SK-N-SH treated with all-trans-retinoic acid at 6 μM for 48 hours (cell line): ENCODE measurements around the gene PEX10.

Experiments
- ATAC-seq: fragments of 200-7000 bp; cut with Tn5 transposase; 3 replicates; pipeline ENCODE4 v1.9.1; 2020; ENCODE audit warnings: mild to moderate bottlenecking, moderate library complexity
- ARNTL ChIP-seq: fragments of 450-650 bp; formaldehyde crosslinking; IDR thresholded peaks from 2 replicates; pipeline ENCODE4 v1.5.0; 2020; ENCODE audit warnings: low read depth, mild to moderate bottlenecking, moderate library complexity, borderline replicate concordance
- BACH2 ChIP-seq: fragments of 250-450 bp; sonication (Bioruptor Pico); IDR thresholded peaks from 2 replicates; pipeline ENCODE4 v1.9.0; 2021; ENCODE audit warnings: mild to moderate bottlenecking, borderline replicate concordance
- CSDC2 ChIP-seq: fragments of 250-450 bp; sonication (Bioruptor Pico); IDR thresholded peaks from 2 replicates; pipeline ENCODE4 v1.5.0; 2020; ENCODE audit warnings: mild to moderate bottlenecking, moderate library complexity
- ESRRG ChIP-seq: fragments of 250-450 bp; sonication (Bioruptor Pico); IDR thresholded peaks from 2 replicates; pipeline ENCODE4 v1.6.1; 2021; ENCODE audit warnings: mild to moderate bottlenecking
- GLIS3 ChIP-seq: fragments of 250-450 bp; sonication (Bioruptor Pico); IDR thresholded peaks from 2 replicates; pipeline ENCODE4 v1.5.0; 2020; ENCODE audit warnings: mild to moderate bottlenecking, moderate library complexity
- ISL1 ChIP-seq: fragments of 250-450 bp; sonication (Bioruptor Pico); IDR thresholded peaks from 2 replicates; pipeline ENCODE4 v2.1.2; 2022; ENCODE audit warnings: mild to moderate bottlenecking, moderate library complexity
- OSR1 ChIP-seq: fragments of 250-450 bp; sonication (Bioruptor Pico); IDR thresholded peaks from 2 replicates; pipeline ENCODE4 v1.8.0; 2022; ENCODE audit warnings: moderate library complexity, mild to moderate bottlenecking, inconsistent platforms
- PPARA ChIP-seq: fragments of 250-450 bp; sonication (Bioruptor Pico); IDR thresholded peaks from 2 replicates; pipeline ENCODE4 v1.5.0; 2020; ENCODE audit warnings: mild to moderate bottlenecking, borderline replicate concordance
- RARB ChIP-seq: fragments of 250-450 bp; sonication (Bioruptor Pico); IDR thresholded peaks from 2 replicates; pipeline ENCODE4 v1.8.0; 2021; ENCODE audit warnings: mild to moderate bottlenecking, moderate library complexity
- SNAI2 ChIP-seq: fragments of 250-450 bp; sonication (Bioruptor Pico); IDR thresholded peaks from 2 replicates; pipeline ENCODE4 v1.5.0; 2020; ENCODE audit warnings: mild to moderate bottlenecking, moderate library complexity
- TCF4 ChIP-seq: fragments of 250-450 bp; sonication (Bioruptor Pico); IDR thresholded peaks from 2 replicates; pipeline ENCODE4 v1.8.0; 2021; ENCODE audit warnings: mild to moderate bottlenecking, moderate library complexity, borderline replicate concordance
- TOX ChIP-seq: fragments of 250-450 bp; sonication (Bioruptor Pico); IDR thresholded peaks from 2 replicates; pipeline ENCODE4 v1.8.0; 2021; ENCODE audit warnings: mild to moderate bottlenecking, moderate library complexity, borderline replicate concordance
- ZC3H10 ChIP-seq: fragments of 250-450 bp; sonication (Bioruptor Pico); IDR thresholded peaks from 2 replicates; pipeline ENCODE4 v1.5.1; 2021; ENCODE audit warnings: mild to moderate bottlenecking, moderate library complexity
- ZFP3 ChIP-seq: fragments of 250-450 bp; sonication (Bioruptor Pico); IDR thresholded peaks from 2 replicates; pipeline ENCODE4 v1.5.0; 2020; ENCODE audit warnings: mild to moderate bottlenecking, moderate library complexity
- ZFP30 ChIP-seq: fragments of 450-650 bp; formaldehyde crosslinking; IDR thresholded peaks from 2 replicates; pipeline ENCODE4 v1.5.0; 2022; ENCODE audit warnings: mild to moderate bottlenecking, moderate library complexity
- ZNF565 ChIP-seq: fragments of 450-650 bp; formaldehyde crosslinking; conservative IDR thresholded peaks from 2 replicates; pipeline ENCODE4 v1.5.0; 2020; ENCODE audit warnings: low read depth, mild to moderate bottlenecking, moderate library complexity
- ZNF70 ChIP-seq: fragments of 450-650 bp; formaldehyde crosslinking; IDR thresholded peaks from 2 replicates; pipeline ENCODE4 v1.5.0; 2020; ENCODE audit warnings: mild to moderate bottlenecking, moderate library complexity
- ZNF8 ChIP-seq: fragments of 450-650 bp; formaldehyde crosslinking; IDR thresholded peaks from 2 replicates; pipeline ENCODE4 v1.5.0; 2020; ENCODE audit warnings: mild to moderate bottlenecking, moderate library complexity
- TF ChIP-seq, protein P1 (sequence below): fragments of 250-450 bp; sonication (Bioruptor Pico); IDR thresholded peaks from 2 replicates; pipeline ENCODE4 v1.5.1; 2020; ENCODE audit warnings: low read depth, mild to moderate bottlenecking, moderate library complexity
- TF ChIP-seq, protein P2 (sequence below): fragments of 250-450 bp; sonication (Bioruptor Pico); IDR thresholded peaks from 2 replicates; pipeline ENCODE4 v1.8.0; 2021; ENCODE audit warnings: low read depth, mild to moderate bottlenecking, moderate library complexity, borderline replicate concordance
- TF ChIP-seq, protein P3 (sequence below): fragments of 250-450 bp; sonication (Bioruptor Pico); IDR thresholded peaks from 2 replicates; pipeline ENCODE4 v1.8.0; 2020; ENCODE audit warnings: mild to moderate bottlenecking, moderate library complexity, borderline replicate concordance
- TF ChIP-seq, protein P4 (sequence below): fragments of 250-450 bp; sonication (Bioruptor Pico); IDR thresholded peaks from 2 replicates; pipeline ENCODE4 v1.5.0; 2020; ENCODE audit warnings: mild to moderate bottlenecking, moderate library complexity

Gene PEX10

DNA sequence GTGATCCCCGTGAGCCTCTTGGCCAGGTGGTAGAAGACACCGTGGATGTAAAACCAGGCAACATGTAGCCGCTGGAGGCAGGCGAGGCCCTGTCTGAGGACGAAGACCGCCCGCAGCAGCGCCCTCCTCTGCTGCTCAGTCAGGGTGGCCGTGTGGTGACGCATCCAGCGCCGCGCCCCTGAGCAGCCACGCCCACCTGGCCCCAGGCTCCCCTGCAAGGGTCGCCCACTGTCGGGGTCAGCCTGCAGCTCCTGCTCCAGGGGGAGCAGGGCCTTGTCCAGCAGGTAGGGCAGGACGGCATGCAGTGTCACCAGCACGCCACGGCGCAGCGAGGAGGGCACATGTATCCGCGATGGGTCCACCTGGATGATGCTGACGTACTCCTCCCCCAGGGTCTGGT, 3.9 kb downstream of the PEX10 start:
- no peak for ATAC-seq
- TF ChIP-seq ISL1 (CRISPR knock-in tag): no peak
- no peak for TF ChIP-seq BACH2
- no peak for TF ChIP-seq GLIS3 (CRISPR knock-in tag)
- TF ChIP-seq ZC3H10 (CRISPR knock-in tag): no peak
- TF ChIP-seq SNAI2: no peak
- no peak for TF ChIP-seq OSR1 (CRISPR knock-in tag)
- TF ChIP-seq TOX (CRISPR knock-in tag): no peak
- TF ChIP-seq, protein P1, sequence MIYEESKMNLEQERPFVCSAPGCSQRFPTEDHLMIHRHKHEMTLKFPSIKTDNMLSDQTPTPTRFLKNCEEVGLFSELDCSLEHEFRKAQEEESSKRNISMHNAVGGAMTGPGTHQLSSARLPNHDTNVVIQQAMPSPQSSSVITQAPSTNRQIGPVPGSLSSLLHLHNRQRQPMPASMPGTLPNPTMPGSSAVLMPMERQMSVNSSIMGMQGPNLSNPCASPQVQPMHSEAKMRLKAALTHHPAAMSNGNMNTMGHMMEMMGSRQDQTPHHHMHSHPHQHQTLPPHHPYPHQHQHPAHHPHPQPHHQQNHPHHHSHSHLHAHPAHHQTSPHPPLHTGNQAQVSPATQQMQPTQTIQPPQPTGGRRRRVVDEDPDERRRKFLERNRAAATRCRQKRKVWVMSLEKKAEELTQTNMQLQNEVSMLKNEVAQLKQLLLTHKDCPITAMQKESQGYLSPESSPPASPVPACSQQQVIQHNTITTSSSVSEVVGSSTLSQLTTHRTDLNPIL (CRISPR knock-in tag): no peak
- no peak for TF ChIP-seq ZNF565 (CRISPR knock-in tag)
- no peak for TF ChIP-seq ZNF70 (CRISPR knock-in tag)
- TF ChIP-seq ZNF8 (CRISPR knock-in tag): no peak
- TF ChIP-seq, protein P2, sequence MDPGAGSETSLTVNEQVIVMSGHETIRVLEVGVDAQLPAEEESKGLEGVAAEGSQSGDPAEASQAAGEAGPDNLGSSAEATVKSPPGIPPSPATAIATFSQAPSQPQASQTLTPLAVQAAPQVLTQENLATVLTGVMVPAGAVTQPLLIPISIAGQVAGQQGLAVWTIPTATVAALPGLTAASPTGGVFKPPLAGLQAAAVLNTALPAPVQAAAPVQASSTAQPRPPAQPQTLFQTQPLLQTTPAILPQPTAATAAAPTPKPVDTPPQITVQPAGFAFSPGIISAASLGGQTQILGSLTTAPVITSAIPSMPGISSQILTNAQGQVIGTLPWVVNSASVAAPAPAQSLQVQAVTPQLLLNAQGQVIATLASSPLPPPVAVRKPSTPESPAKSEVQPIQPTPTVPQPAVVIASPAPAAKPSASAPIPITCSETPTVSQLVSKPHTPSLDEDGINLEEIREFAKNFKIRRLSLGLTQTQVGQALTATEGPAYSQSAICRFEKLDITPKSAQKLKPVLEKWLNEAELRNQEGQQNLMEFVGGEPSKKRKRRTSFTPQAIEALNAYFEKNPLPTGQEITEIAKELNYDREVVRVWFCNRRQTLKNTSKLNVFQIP (CRISPR knock-in tag): no peak
- no peak for TF ChIP-seq ZFP3 (CRISPR knock-in tag)
- TF ChIP-seq PPARA (CRISPR knock-in tag): no peak
- no peak for TF ChIP-seq ZFP30 (CRISPR knock-in tag)
- TF ChIP-seq ESRRG (CRISPR knock-in tag): no peak
- no peak for TF ChIP-seq TCF4 (CRISPR knock-in tag)
- no peak for TF ChIP-seq CSDC2 (CRISPR knock-in tag)

DNA sequence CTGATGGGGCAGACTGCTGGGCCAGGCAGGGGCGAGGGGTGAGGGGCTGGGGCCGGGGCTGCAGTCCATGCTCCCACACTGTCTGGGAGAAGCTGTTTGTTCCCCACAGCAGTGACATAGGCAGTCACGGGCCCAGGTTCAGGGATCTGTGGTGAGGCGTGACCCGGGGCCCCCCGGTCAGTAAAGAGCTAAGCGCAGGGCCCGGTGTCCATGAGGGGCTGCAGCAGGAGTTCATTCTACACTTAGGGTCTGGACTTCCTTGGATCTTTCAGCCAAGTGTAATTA, 4.4 kb downstream of the PEX10 start:
- TF ChIP-seq CSDC2 (CRISPR knock-in tag) (no peak), TCF4 (CRISPR knock-in tag) (no peak), ZNF70 (CRISPR knock-in tag) (no peak)
- TF ChIP-seq, protein P3, sequence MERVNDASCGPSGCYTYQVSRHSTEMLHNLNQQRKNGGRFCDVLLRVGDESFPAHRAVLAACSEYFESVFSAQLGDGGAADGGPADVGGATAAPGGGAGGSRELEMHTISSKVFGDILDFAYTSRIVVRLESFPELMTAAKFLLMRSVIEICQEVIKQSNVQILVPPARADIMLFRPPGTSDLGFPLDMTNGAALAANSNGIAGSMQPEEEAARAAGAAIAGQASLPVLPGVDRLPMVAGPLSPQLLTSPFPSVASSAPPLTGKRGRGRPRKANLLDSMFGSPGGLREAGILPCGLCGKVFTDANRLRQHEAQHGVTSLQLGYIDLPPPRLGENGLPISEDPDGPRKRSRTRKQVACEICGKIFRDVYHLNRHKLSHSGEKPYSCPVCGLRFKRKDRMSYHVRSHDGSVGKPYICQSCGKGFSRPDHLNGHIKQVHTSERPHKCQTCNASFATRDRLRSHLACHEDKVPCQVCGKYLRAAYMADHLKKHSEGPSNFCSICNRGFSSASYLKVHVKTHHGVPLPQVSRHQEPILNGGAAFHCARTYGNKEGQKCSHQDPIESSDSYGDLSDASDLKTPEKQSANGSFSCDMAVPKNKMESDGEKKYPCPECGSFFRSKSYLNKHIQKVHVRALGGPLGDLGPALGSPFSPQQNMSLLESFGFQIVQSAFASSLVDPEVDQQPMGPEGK: no peak
- TF ChIP-seq, all 23 proteins: peak for 0
- ATAC-seq: no peak

DNA sequence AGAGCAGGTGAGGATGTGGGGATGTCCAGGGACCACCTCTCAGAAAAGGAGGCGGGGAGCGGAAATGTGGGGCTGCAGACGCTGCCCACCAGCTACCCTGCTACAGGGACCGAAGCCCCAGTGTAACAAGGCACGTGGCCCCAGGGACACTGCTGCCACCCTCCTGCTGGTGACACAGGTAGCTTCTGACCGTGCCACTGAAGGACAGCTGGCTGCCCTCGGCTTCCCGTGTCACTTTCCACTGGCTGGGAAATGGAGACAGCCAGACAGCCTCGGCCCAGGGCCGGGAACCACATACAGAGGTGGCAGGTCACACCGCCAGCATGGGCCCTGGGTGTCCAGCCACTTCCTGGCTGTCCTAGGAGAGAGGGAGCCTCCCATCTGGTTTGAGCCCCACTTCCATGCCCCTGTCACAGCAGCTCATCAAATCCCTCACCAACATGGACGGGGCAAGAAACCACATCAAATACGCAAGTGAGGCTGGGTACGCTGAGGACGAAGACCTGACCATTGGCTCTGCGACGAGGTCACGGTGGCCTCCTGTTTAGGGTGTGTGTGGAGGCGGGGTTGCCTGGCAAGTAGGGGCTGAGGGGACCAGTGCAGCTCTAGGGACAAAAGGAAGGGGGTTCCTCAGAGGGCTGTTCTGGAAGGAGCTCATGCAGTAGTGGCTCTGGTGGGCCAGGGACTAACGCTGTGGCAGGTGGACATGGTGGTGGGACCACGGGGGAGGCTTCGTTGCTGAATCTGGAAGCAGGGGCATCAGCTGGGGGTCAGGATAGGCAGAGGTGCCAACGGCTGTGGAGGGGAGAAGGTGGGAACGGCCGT, 5.0 kb downstream of the PEX10 start:
- no peak for ATAC-seq
- TF ChIP-seq BACH2 (no peak), ZNF70 (CRISPR knock-in tag) (no peak), CSDC2 (CRISPR knock-in tag) (no peak), TCF4 (CRISPR knock-in tag) (no peak), SNAI2 (no peak), ZFP3 (CRISPR knock-in tag) (no peak), PPARA (CRISPR knock-in tag) (no peak), ARNTL (CRISPR knock-in tag) (no peak)
- TF ChIP-seq, protein P3: no peak

DNA sequence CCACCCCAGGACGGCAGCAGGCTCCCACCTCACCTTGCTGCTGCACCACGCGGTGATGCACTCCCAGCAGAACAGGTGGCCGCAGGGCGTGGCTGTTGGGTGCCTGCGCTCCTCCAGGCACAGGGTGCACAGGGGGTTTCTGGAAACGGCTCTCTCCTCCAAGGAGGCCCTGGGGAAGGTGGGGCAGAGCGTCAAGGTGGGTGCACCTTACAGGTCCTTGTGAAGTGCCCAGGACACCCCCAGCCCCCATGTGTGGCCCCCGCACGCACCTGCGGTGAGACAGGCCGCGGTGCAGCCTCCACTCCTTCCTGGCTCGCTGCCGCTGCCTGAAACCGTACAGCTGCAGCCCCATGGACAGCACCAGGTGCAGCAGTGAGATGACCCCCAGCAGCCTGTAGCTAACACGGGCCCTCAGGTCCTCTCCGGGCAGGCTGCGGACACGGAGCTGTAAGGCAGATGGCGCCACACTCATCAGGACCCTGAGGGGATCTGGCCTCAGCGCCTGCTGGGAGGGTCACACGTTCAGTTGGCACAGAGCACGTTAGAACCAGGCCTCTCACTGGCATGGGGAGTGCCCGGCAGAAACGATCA, 5.8 kb downstream of the PEX10 start:
- peak; percentile 20 for ATAC-seq
- TF ChIP-seq ESRRG (CRISPR knock-in tag) (no peak), ZNF8 (CRISPR knock-in tag) (no peak), ZNF565 (CRISPR knock-in tag) (no peak), RARB (no peak), PPARA (CRISPR knock-in tag) (no peak), ZFP3 (CRISPR knock-in tag) (no peak), ISL1 (CRISPR knock-in tag) (no peak), ZC3H10 (CRISPR knock-in tag) (no peak), GLIS3 (CRISPR knock-in tag) (no peak), TOX (CRISPR knock-in tag) (no peak), OSR1 (CRISPR knock-in tag) (no peak), ARNTL (CRISPR knock-in tag) (no peak), BACH2 (no peak)
- TF ChIP-seq, protein P4, sequence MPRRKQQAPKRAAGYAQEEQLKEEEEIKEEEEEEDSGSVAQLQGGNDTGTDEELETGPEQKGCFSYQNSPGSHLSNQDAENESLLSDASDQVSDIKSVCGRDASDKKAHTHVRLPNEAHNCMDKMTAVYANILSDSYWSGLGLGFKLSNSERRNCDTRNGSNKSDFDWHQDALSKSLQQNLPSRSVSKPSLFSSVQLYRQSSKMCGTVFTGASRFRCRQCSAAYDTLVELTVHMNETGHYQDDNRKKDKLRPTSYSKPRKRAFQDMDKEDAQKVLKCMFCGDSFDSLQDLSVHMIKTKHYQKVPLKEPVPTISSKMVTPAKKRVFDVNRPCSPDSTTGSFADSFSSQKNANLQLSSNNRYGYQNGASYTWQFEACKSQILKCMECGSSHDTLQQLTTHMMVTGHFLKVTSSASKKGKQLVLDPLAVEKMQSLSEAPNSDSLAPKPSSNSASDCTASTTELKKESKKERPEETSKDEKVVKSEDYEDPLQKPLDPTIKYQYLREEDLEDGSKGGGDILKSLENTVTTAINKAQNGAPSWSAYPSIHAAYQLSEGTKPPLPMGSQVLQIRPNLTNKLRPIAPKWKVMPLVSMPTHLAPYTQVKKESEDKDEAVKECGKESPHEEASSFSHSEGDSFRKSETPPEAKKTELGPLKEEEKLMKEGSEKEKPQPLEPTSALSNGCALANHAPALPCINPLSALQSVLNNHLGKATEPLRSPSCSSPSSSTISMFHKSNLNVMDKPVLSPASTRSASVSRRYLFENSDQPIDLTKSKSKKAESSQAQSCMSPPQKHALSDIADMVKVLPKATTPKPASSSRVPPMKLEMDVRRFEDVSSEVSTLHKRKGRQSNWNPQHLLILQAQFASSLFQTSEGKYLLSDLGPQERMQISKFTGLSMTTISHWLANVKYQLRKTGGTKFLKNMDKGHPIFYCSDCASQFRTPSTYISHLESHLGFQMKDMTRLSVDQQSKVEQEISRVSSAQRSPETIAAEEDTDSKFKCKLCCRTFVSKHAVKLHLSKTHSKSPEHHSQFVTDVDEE (CRISPR knock-in tag): no peak
- TF ChIP-seq, protein P2 (CRISPR knock-in tag): no peak
